ENCODE measurements around the gene FAM181A.

Gene FAM181A

GRCh38 chr14:93892923-93893558 is 34.1 kb upstream of the FAM181A start:
- Histone ChIP-seq H3K9ac (ENCODE audit: low read depth, low read length) (no peak overlapping the region), H3K4me2 (ENCODE audit: low read length) (no peak overlapping the region), H3K36me3 (ENCODE audit: insufficient read depth, low read length) (no peaks in the 10 kb centered on the region), H3K9me3 (replicated peaks; ENCODE audit: low read length) (no peaks in the 10 kb centered on the region), H3K4me3 (ENCODE audit: low read length) (no peak overlapping the region), H3K27me3 (ENCODE audit: control insufficient read depth, insufficient read depth, low read length) (no peaks in the 10 kb centered on the region), H3K4me1 (ENCODE audit: control insufficient read depth, insufficient read depth, low read length) (no peaks in the 10 kb centered on the region)

- Histone ChIP-seq H3K4me2 (ENCODE audit: low read length) (no peak overlapping the region), H3K4me3 (ENCODE audit: low read length) (no peak overlapping the region), H3K9me3 (replicated peaks; ENCODE audit: low read length) (no peaks in the 10 kb centered on the region), H3K9ac (ENCODE audit: low read depth, low read length) (no peak overlapping the region), H3K4me1 (ENCODE audit: control insufficient read depth, insufficient read depth, low read length) (no peaks in the 10 kb centered on the region), H3K36me3 (ENCODE audit: insufficient read depth, low read length) (no peaks in the 10 kb centered on the region), H3K27me3 (ENCODE audit: control insufficient read depth, insufficient read depth, low read length) (no peaks in the 10 kb centered on the region)
Measured at GRCh38 chr14:93893661-93894261, 33.4 kb upstream of the FAM181A start.

- Histone ChIP-seq H3K36me3 (ENCODE audit: insufficient read depth, low read length) (no peaks in the 10 kb centered on the region), H3K9me3 (replicated peaks; ENCODE audit: low read length) (no peaks in the 10 kb centered on the region), H3K4me2 (ENCODE audit: low read length) (no peak overlapping the region), H3K4me3 (ENCODE audit: low read length) (no peak overlapping the region), H3K27me3 (ENCODE audit: control insufficient read depth, insufficient read depth, low read length) (no peaks in the 10 kb centered on the region), H3K9ac (ENCODE audit: low read depth, low read length) (no peak overlapping the region), H3K4me1 (ENCODE audit: control insufficient read depth, insufficient read depth, low read length) (no peaks in the 10 kb centered on the region)
Measured at GRCh38 chr14:93895023-93895604, 32.0 kb upstream of the FAM181A start.

- H3K9ac ChIP-seq (ENCODE audit: low read depth, low read length), result no peak overlapping the region
- no peaks in the 10 kb centered on the region for H3K36me3 ChIP-seq (ENCODE audit: insufficient read depth, low read length)
- no peaks in the 10 kb centered on the region for H3K27me3 ChIP-seq (ENCODE audit: control insufficient read depth, insufficient read depth, low read length)
- no peaks in the 10 kb centered on the region for H3K4me1 ChIP-seq (ENCODE audit: control insufficient read depth, insufficient read depth, low read length)
- H3K4me2 ChIP-seq (ENCODE audit: low read length), result no peak overlapping the region
- H3K4me3 ChIP-seq (ENCODE audit: low read length), result no peak overlapping the region
- no peaks in the 10 kb centered on the region for H3K9me3 ChIP-seq (replicated peaks; ENCODE audit: low read length)
Measured at GRCh38 chr14:93897476-93897845, 29.7 kb upstream of the FAM181A start.

- H3K4me2 ChIP-seq (ENCODE audit: low read length), result no peak overlapping the region
- H3K9ac ChIP-seq (ENCODE audit: low read depth, low read length), result no peak overlapping the region
- H3K27me3 ChIP-seq (ENCODE audit: control insufficient read depth, insufficient read depth, low read length), result no peaks in the 10 kb centered on the region
- H3K4me3 ChIP-seq (ENCODE audit: low read length), result no peak overlapping the region
- H3K9me3 ChIP-seq (replicated peaks; ENCODE audit: low read length), result no peaks in the 10 kb centered on the region
- H3K4me1 ChIP-seq (ENCODE audit: control insufficient read depth, insufficient read depth, low read length), result no peaks in the 10 kb centered on the region
- H3K36me3 ChIP-seq (ENCODE audit: insufficient read depth, low read length), result no peaks in the 10 kb centered on the region
Measured at GRCh38 chr14:93898081-93898611, 29.0 kb upstream of the FAM181A start.

GRCh38 chr14:93898731-93899130 is 28.4 kb upstream of the FAM181A start:
- Histone ChIP-seq H3K27me3 (ENCODE audit: control insufficient read depth, insufficient read depth, low read length) (no peaks in the 10 kb centered on the region), H3K9me3 (replicated peaks; ENCODE audit: low read length) (no peaks in the 10 kb centered on the region)

GRCh38 chr14:93901813-93902212 is 25.3 kb upstream of the FAM181A start:
- H3K36me3 ChIP-seq (ENCODE audit: insufficient read depth, low read length), result no peaks in the 10 kb centered on the region
- no peak overlapping the region for H3K9ac ChIP-seq (ENCODE audit: low read depth, low read length)
- H3K4me2 ChIP-seq (ENCODE audit: low read length), result no peak overlapping the region
- no peaks in the 10 kb centered on the region for H3K27me3 ChIP-seq (ENCODE audit: control insufficient read depth, insufficient read depth, low read length)
- no peak overlapping the region for H3K4me3 ChIP-seq (ENCODE audit: low read length)
- no peaks in the 10 kb centered on the region for H3K4me1 ChIP-seq (ENCODE audit: control insufficient read depth, insufficient read depth, low read length)
- no peaks in the 10 kb centered on the region for H3K9me3 ChIP-seq (replicated peaks; ENCODE audit: low read length)

More at GRCh38 chr14:93898731-93899130, 28.4 kb upstream of the FAM181A start:
- H3K4me2 ChIP-seq (ENCODE audit: low read length), result no peak overlapping the region
- H3K4me1 ChIP-seq (ENCODE audit: control insufficient read depth, insufficient read depth, low read length), result no peaks in the 10 kb centered on the region
- no peaks in the 10 kb centered on the region for H3K36me3 ChIP-seq (ENCODE audit: insufficient read depth, low read length)
- H3K4me3 ChIP-seq (ENCODE audit: low read length), result no peak overlapping the region
- H3K9ac ChIP-seq (ENCODE audit: low read depth, low read length), result no peak overlapping the region

- H3K4me2 ChIP-seq (ENCODE audit: low read length), result no peak overlapping the region
- no peaks in the 10 kb centered on the region for H3K4me1 ChIP-seq (ENCODE audit: control insufficient read depth, insufficient read depth, low read length)
- H3K9me3 ChIP-seq (replicated peaks; ENCODE audit: low read length), result no peaks in the 10 kb centered on the region
- H3K27me3 ChIP-seq (ENCODE audit: control insufficient read depth, insufficient read depth, low read length), result no peaks in the 10 kb centered on the region
- H3K36me3 ChIP-seq (ENCODE audit: insufficient read depth, low read length), result no peaks in the 10 kb centered on the region
- no peak overlapping the region for H3K9ac ChIP-seq (ENCODE audit: low read depth, low read length)
- no peak overlapping the region for H3K4me3 ChIP-seq (ENCODE audit: low read length)
Measured at GRCh38 chr14:93902619-93903307, 24.4 kb upstream of the FAM181A start.

GRCh38 chr14:93903342-93904184 is 23.6 kb upstream of the FAM181A start:
- H3K9me3 ChIP-seq (replicated peaks; ENCODE audit: low read length), result no peaks in the 10 kb centered on the region
- no peaks in the 10 kb centered on the region for H3K4me1 ChIP-seq (ENCODE audit: control insufficient read depth, insufficient read depth, low read length)
- no peak overlapping the region for H3K4me2 ChIP-seq (ENCODE audit: low read length)

GRCh38 chr14:93905623-93906022 is 21.5 kb upstream of the FAM181A start:
- H3K9ac ChIP-seq (ENCODE audit: low read depth, low read length), result no peak overlapping the region
- H3K4me1 ChIP-seq (ENCODE audit: control insufficient read depth, insufficient read depth, low read length), result no peaks in the 10 kb centered on the region
- no peak overlapping the region for H3K4me2 ChIP-seq (ENCODE audit: low read length)
- no peak overlapping the region for H3K4me3 ChIP-seq (ENCODE audit: low read length)
- H3K27me3 ChIP-seq (ENCODE audit: control insufficient read depth, insufficient read depth, low read length), result no peaks in the 10 kb centered on the region
- no peaks in the 10 kb centered on the region for H3K36me3 ChIP-seq (ENCODE audit: insufficient read depth, low read length)
- H3K9me3 ChIP-seq (replicated peaks; ENCODE audit: low read length), result no peaks in the 10 kb centered on the region

More at GRCh38 chr14:93903342-93904184, 23.6 kb upstream of the FAM181A start:
- Histone ChIP-seq H3K9ac (ENCODE audit: low read depth, low read length) (no peak overlapping the region), H3K4me3 (ENCODE audit: low read length) (no peak overlapping the region), H3K27me3 (ENCODE audit: control insufficient read depth, insufficient read depth, low read length) (no peaks in the 10 kb centered on the region), H3K36me3 (ENCODE audit: insufficient read depth, low read length) (no peaks in the 10 kb centered on the region)
